ENCODE measurements around the gene SNRNP35.
"Not testable (repeated sequence)": the region's sequence is repeated elsewhere in the genome, so short reads cannot be mapped to it uniquely, and the experiment has no call there.

SNRNP35 gene

GRCh38 chr12:123428591-123428990 lies 29.3 kb upstream of the SNRNP35 start:
- no peak for TF ChIP-seq CTCF (IDR thresholded peaks at IDR 0.05; ENCODE audit: unreplicated experiment in 3 of 3)
- Mint-ChIP-seq H3K4me3 (no peak overlapping the region), H3K36me3 (ENCODE audit: low read depth) (peaks cover 16% of the 10 kb centered on the region), H3K9me3 (no peaks in the 10 kb centered on the region), H3K4me1 (peaks cover 4% of the 10 kb centered on the region), H3K27me3 (ENCODE audit: low read depth) (no peaks in the 10 kb centered on the region), H3K27ac (no peak overlapping the region)

GRCh38 chr12:123429101-123429500 lies 28.8 kb upstream of the SNRNP35 start:
- H3K9me3 Mint-ChIP-seq; H3K27me3 Mint-ChIP-seq (ENCODE audit: low read depth); H3K4me1 Mint-ChIP-seq; H3K27ac Mint-ChIP-seq; H3K4me3 Mint-ChIP-seq: not testable (repeated sequence)
- peaks cover 16% of the 10 kb centered on the region for H3K36me3 Mint-ChIP-seq (ENCODE audit: low read depth)

- H3K4me3 Mint-ChIP-seq: peak overlapping the region; percentile 35 to 62 (median 38)
- peaks cover 12% of the 10 kb centered on the region for H3K36me3 Mint-ChIP-seq (ENCODE audit: low read depth)
- not testable (repeated sequence) for H3K4me1 Mint-ChIP-seq
These were observed 25.8 kb upstream of the SNRNP35 start for GRCh38 chr12:123431951-123432817.

GRCh38 chr12:123433615-123434014 lies 24.3 kb upstream of the SNRNP35 start:
- no peak for TF ChIP-seq CTCF (IDR thresholded peaks at IDR 0.05; ENCODE audit: unreplicated experiment in 3 of 3)
- peak overlapping the region in 1 of 3 experiments; percentile 34 for H3K4me3 Mint-ChIP-seq
- H3K9me3 Mint-ChIP-seq: no peaks in the 10 kb centered on the region
- H3K27me3 Mint-ChIP-seq (ENCODE audit: low read depth): peaks cover 5% of the 10 kb centered on the region
- H3K36me3 Mint-ChIP-seq (ENCODE audit: low read depth): peaks cover 10% of the 10 kb centered on the region
- peak overlapping the region in 1 of 3 experiments; percentile 12 for H3K27ac Mint-ChIP-seq
- peaks cover 4% of the 10 kb centered on the region for H3K4me1 Mint-ChIP-seq

More at GRCh38 chr12:123431951-123432817, 25.8 kb upstream of the SNRNP35 start:
- H3K27me3 Mint-ChIP-seq (ENCODE audit: low read depth); H3K9me3 Mint-ChIP-seq: not testable (repeated sequence)
- H3K27ac Mint-ChIP-seq: peak overlapping the region; percentile 35 to 78 (median 54)

- Mint-ChIP-seq H3K27ac (no peak overlapping the region), H3K27me3 (ENCODE audit: low read depth) (peaks cover 5% of the 10 kb centered on the region), H3K4me1 (peaks cover 4% of the 10 kb centered on the region)
These were observed 22.3 kb upstream of the SNRNP35 start for GRCh38 chr12:123435636-123436016.

GRCh38 chr12:123436017-123436964 lies 21.6 kb upstream of the SNRNP35 start, which contains the start of gene RILPL2:
RILPL2 (minus strand) TSS chr12:123436684; CDS start chr12:123436420, 264 bp downstream.
- H3K4me3 Mint-ChIP-seq: peak within 1 kb of the TSS; percentile 94 to 98 (median 97)
- peaks cover 4% of the 10 kb centered on the region for H3K4me1 Mint-ChIP-seq
- peaks cover 5% of the 10 kb centered on the region for H3K27me3 Mint-ChIP-seq (ENCODE audit: low read depth)
- peak within 1 kb of the TSS in 2 of 3 experiments; percentile 16 to 28 for H3K27ac Mint-ChIP-seq
- H3K9me3 Mint-ChIP-seq: no peaks in the 10 kb centered on the region
- H3K36me3 Mint-ChIP-seq (ENCODE audit: low read depth): peaks cover 1% of the 10 kb centered on the region
- TF ChIP-seq CTCF (IDR thresholded peaks at IDR 0.05; ENCODE audit: unreplicated experiment in 3 of 3): no peak

More at GRCh38 chr12:123435636-123436016, 22.3 kb upstream of the SNRNP35 start:
- no peaks in the 10 kb centered on the region for H3K9me3 Mint-ChIP-seq
- H3K36me3 Mint-ChIP-seq (ENCODE audit: low read depth): peaks cover 7% of the 10 kb centered on the region
- no peak for TF ChIP-seq CTCF (IDR thresholded peaks at IDR 0.05; ENCODE audit: unreplicated experiment in 3 of 3)
- H3K4me3 Mint-ChIP-seq: peak overlapping the region; percentile 94 to 98 (median 97)
